Endothelial cell of umbilical vein (primary cell): ENCODE data around the gene DHRS11. TPM values are rescaled to one million over a fixed set of nuclear protein-coding genes. Genes with fewer than 3 reads are reported as not detected.

Experiments
- BruUV-seq: library from RNA; stranded (reverse); fragments of 400-500 nt; replicated peaks from 2 replicates; lab custom pipeline; 2021; lab: Mats Ljungman, UMichigan
- CTCF ChIA-PET: fragments of 300-600, 350-600 bp; sonication (Branson Sonifier 250); formaldehyde crosslinking; loops from one replicate; lab custom pipeline; 2021; ENCODE audit warnings: antibody characterized with exemption, inconsistent platforms; lab: Charles Lee
- POLR2A ChIA-PET: fragments of 300-600, 350-600 bp; sonication (Branson Sonifier 250); formaldehyde crosslinking; loops from one replicate; lab custom pipeline; 2021; ENCODE audit warnings: antibody characterized with exemption, inconsistent platforms; lab: Charles Lee
- DNase-seq: peaks from one replicate; pipeline ENCODE4 v3.0.0-alpha.2; 2011; ENCODE audit warnings: low read depth, low spot score
- FAIRE-seq: peaks from 2 replicates; lab custom pipeline; 2011; peaks lifted over from hg19 to GRCh38; lab: Jason Lieb, UNC
- H2AFZ ChIP-seq: 2 replicates; pipeline ENCODE4 v1.6.0; 2012; ENCODE audit warnings: low read depth, low read length, control low read depth, inconsistent platforms
- H3K27ac ChIP-seq: 2 replicates; pipeline ENCODE4 v1.5.1; 2011; ENCODE audit warnings: low read depth, mild to moderate bottlenecking, control low read depth, low read length, moderate library complexity; ENCODE audit not compliant: insufficient read depth
- H3K27me3 ChIP-seq, 2 experiments: 2 replicates each; pipeline versions ENCODE4 v1.6.0 to v1.6.1; 2011; ENCODE audit warnings: low read length in 2 of 2, mixed read lengths in 1 of 2; ENCODE audit not compliant: control insufficient read depth in 2 of 2, insufficient read depth in 2 of 2
- H3K36me3 ChIP-seq, 2 experiments: 2 replicates in 1 of 2; 3 replicates in 1 of 2; pipeline ENCODE4 v1.5.1; 2011; ENCODE audit warnings: low read length in 2 of 2, mild to moderate bottlenecking in 1 of 2, moderate library complexity in 1 of 2; ENCODE audit not compliant: control insufficient read depth in 2 of 2, insufficient read depth in 2 of 2; ENCODE audit errors: extremely low read depth in 1 of 2
- H3K4me1 ChIP-seq: 3 replicates; pipeline ENCODE4 v1.5.1; 2011; ENCODE audit warnings: mild to moderate bottlenecking, low read length; ENCODE audit not compliant: control insufficient read depth, insufficient read depth; ENCODE audit errors: extremely low read depth
- H3K4me2 ChIP-seq: 2 replicates; pipeline ENCODE4 v1.6.1; 2011; ENCODE audit warnings: low read length, control low read depth, mixed read lengths; ENCODE audit not compliant: insufficient read depth
- H3K4me3 ChIP-seq, 3 experiments: fragments of 200-600 bp in 1 of 3; sonication (generic), shearing (Covaris generic) in 1 of 3; replicated peaks in 1 of 3; 2 replicates each; pipeline ENCODE4 v1.5.1; 2011 to 2016; ENCODE audit warnings: control low read depth in 3 of 3, low read length in 3 of 3, mild to moderate bottlenecking in 2 of 3, inconsistent platforms in 1 of 3, low read depth in 1 of 3, moderate library complexity in 1 of 3; ENCODE audit not compliant: insufficient read depth in 1 of 3
- H3K79me2 ChIP-seq: 2 replicates; pipeline ENCODE4 v1.6.0; 2012; ENCODE audit warnings: low read length, inconsistent platforms; ENCODE audit not compliant: control insufficient read depth, insufficient read depth
- H3K9ac ChIP-seq: replicated peaks from 2 replicates; pipeline ENCODE3; 2011; ENCODE audit warnings: low read length, control low read depth; ENCODE audit not compliant: insufficient read depth; ENCODE audit errors: extremely low read depth
- H3K9me1 ChIP-seq: replicated peaks from 3 replicates; pipeline ENCODE4 v1.6.0; 2011; ENCODE audit warnings: mild to moderate bottlenecking, low read length; ENCODE audit not compliant: control insufficient read depth, insufficient read depth; ENCODE audit errors: extremely low read depth
- H3K9me3 ChIP-seq: replicated peaks from 2 replicates; pipeline ENCODE4 v1.5.1; 2012; ENCODE audit warnings: low read length, inconsistent platforms; ENCODE audit not compliant: control insufficient read depth, insufficient read depth
- H4K20me1 ChIP-seq: replicated peaks from 2 replicates; pipeline ENCODE3; 2011; ENCODE audit warnings: mild to moderate bottlenecking, low read length; ENCODE audit not compliant: control insufficient read depth, insufficient read depth; ENCODE audit errors: extremely low read depth
- CTCF ChIP-seq, 2 donors: IDR thresholded peaks; 1 replicate in 1 of 2; 2 replicates in 1 of 2; pipeline ENCODE4 v1.5.1; 2011; ENCODE audit warnings: low read length in 2 of 2, mild to moderate bottlenecking in 2 of 2, moderate library complexity in 2 of 2, control low read depth in 1 of 2, inconsistent platforms in 1 of 2, low read depth in 1 of 2; ENCODE audit not compliant: insufficient read depth in 1 of 2; ENCODE audit errors: extremely low read depth in 1 of 2
- EZH2 ChIP-seq: IDR thresholded peaks from 2 replicates; pipeline ENCODE4 v1.6.1; 2012; ENCODE audit warnings: borderline replicate concordance, low read depth, mild to moderate bottlenecking, moderate library complexity, low read length, inconsistent platforms; ENCODE audit not compliant: severe bottlenecking
- FOS ChIP-seq: IDR thresholded peaks from 2 replicates; pipeline ENCODE4 v1.6.1; 2011; ENCODE audit warnings: mild to moderate bottlenecking, low read length, moderate library complexity, borderline replicate concordance; ENCODE audit not compliant: insufficient read depth
- GATA2 ChIP-seq: IDR thresholded peaks from 2 replicates; pipeline ENCODE4 v1.7.0; 2011; ENCODE audit warnings: low read depth, mild to moderate bottlenecking, moderate library complexity, mixed read lengths, low read length; ENCODE audit not compliant: insufficient read length, insufficient read depth
- JUN ChIP-seq: IDR thresholded peaks from 2 replicates; pipeline ENCODE4 v1.6.1; 2011; ENCODE audit warnings: borderline replicate concordance, low read depth; ENCODE audit not compliant: insufficient read length, insufficient read depth
- MAX ChIP-seq: IDR thresholded peaks from 2 replicates; pipeline ENCODE4 v1.6.1; 2011; ENCODE audit not compliant: insufficient read depth, insufficient read length
- MYC ChIP-seq: IDR thresholded peaks from one replicate; pipeline ENCODE4 v1.6.1; 2011; ENCODE audit warnings: mild to moderate bottlenecking, low read depth, low read length
- POLR2A ChIP-seq: IDR thresholded peaks from 2 replicates; pipeline ENCODE4 v1.6.1; 2012; ENCODE audit warnings: low read depth, mild to moderate bottlenecking, control low read depth, low read length
- POLR2AphosphoS5 ChIP-seq: IDR thresholded peaks from 2 replicates; pipeline ENCODE4 v1.6.1; 2012; ENCODE audit warnings: low read depth, mild to moderate bottlenecking, control low read depth, low read length, moderate library complexity; ENCODE audit not compliant: insufficient read depth
- dilution Hi-C: fragments of 300-500 bp; cut with MboI; formaldehyde crosslinking; loops from one replicate; pipeline ENCODE4 v1.15.0; 2019; ENCODE audit warnings: low sequenced_read_pairs; ENCODE audit not compliant: extremely low pct_ligation_motif_present
- intact Hi-C: fragments of 100-400 bp; cut with micrococcal nuclease; formaldehyde crosslinking; loops from one replicate; pipeline ENCODE4 v1.10.0; 2022
- polyA plus RNA-seq, 4 experiments: library from polyadenylated mRNA; depleted of rRNA in 3 of 4; stranded (reverse) in 3 of 4; unstranded in 1 of 4; fragments of >200 nt; gene quantifications; 2 replicates each; pipeline versions ENCODE4 v1.2.1 to v1.2.3, GENCODE V29; 2011 to 2012; ENCODE audit warnings: missing spikeins in 1 of 4
- total RNA-seq: library from RNA; stranded (reverse); gene quantifications from 2 replicates; pipeline ENCODE4 v1.2.3, GENCODE V29; 2021

DHRS11 gene
- total and polyA plus RNA-seq, 2 donors (not counting 3 experiments of a cell fraction or from before 2014, with no cell fraction given) = 9.8 to 15.7 TPM

- Histone ChIP-seq H3K4me2 (no peak overlapping the region), H4K20me1 (no peaks in the 10 kb centered on the region), H3K4me1 (peaks cover 7% of the 10 kb centered on the region), H3K27ac (no peak overlapping the region), H3K27me3 (no peaks in the 10 kb centered on the region), H3K9me1 (no peaks in the 10 kb centered on the region), H3K9ac (no peak overlapping the region), H3K79me2 (no peaks in the 10 kb centered on the region), H3K36me3 (no peaks in the 10 kb centered on the region), H3K4me3 (no peak overlapping the region), H2AFZ (no peak overlapping the region), H3K9me3 (no peaks in the 10 kb centered on the region)
- TF ChIP-seq POLR2AphosphoS5 (no peak), GATA2 (no peak), EZH2 (no peak)
- no TSS peak for BruUV-seq
- FAIRE-seq (no peak), DNase-seq (no peak)
- intact Hi-C loops = no loop called here
- CTCF ChIA-PET = interaction anchor here (0.7 to 1.2 kb wide), 3 partner anchors 645 to 816 kb away, joined by 3 read pairs; no protein-coding TSS in a partner anchor
- POLR2A ChIA-PET = no interaction called here
- dilution Hi-C loops = no loop called here
These were observed 3.1 kb downstream of the DHRS11 start for GRCh38 chr17:36594626-36595401.

- ChIA-PET CTCF (no interaction called here), POLR2A (no interaction called here)
- H3K79me2 ChIP-seq = peaks cover 6% of the 10 kb centered on the region
- H3K9me1 ChIP-seq = no peaks in the 10 kb centered on the region
- no peaks in the 10 kb centered on the region for H3K27me3 ChIP-seq
- H3K4me1 ChIP-seq = peaks cover 11% of the 10 kb centered on the region
- BruUV-seq = no TSS peak
- no peak for FAIRE-seq
- no peaks in the 10 kb centered on the region for H3K36me3 ChIP-seq
- H3K4me3 ChIP-seq = no peak overlapping the region
- H3K9me3 ChIP-seq = no peaks in the 10 kb centered on the region
- intact Hi-C loops (no loop called here), dilution Hi-C loops (no loop called here)
- no peak overlapping the region for H3K27ac ChIP-seq
- H3K4me2 ChIP-seq = no peak overlapping the region
- no peak for DNase-seq
- no peak overlapping the region for H3K9ac ChIP-seq
- no peaks in the 10 kb centered on the region for H4K20me1 ChIP-seq
- no peak overlapping the region for H2AFZ ChIP-seq
- no peak for TF ChIP-seq FOS
- no peak for TF ChIP-seq JUN
- no peak for TF ChIP-seq MAX
- no peak for TF ChIP-seq MYC
- no peak for TF ChIP-seq CTCF (IDR thresholded peaks at IDR 0.05; ENCODE audit: extremely low read depth in 1 of 2, insufficient read depth in 1 of 2, low read depth in 1 of 2, low read length in 2 of 2)
- TF ChIP-seq EZH2 = no peak
- no peak for TF ChIP-seq POLR2AphosphoS5
- no peak for TF ChIP-seq GATA2
- TF ChIP-seq POLR2A = no peak
These were observed 5.5 kb downstream of the DHRS11 start for GRCh38 chr17:36597226-36597625.
